ENCODE data around the gene PPM1B. TPM values are rescaled to one million over a fixed set of nuclear protein-coding genes. Genes with fewer than 3 reads are reported as not detected.

PPM1B gene
- total and polyA plus RNA-seq, 2 of the 8 experiments (the other 6 are each of a cell fraction or from before 2014, with no cell fraction given) = 43.6 to 126 TPM

- TF ChIP-seq SP2 (IDR thresholded peaks at IDR 0.05; ENCODE audit: low read length) (no peak), TCF12 (IDR thresholded peaks at IDR 0.05; ENCODE audit: low read depth, low read length) (no peak), E2F6 (IDR thresholded peaks at IDR 0.05) (no peak), MAX (IDR thresholded peaks at IDR 0.05) (no peak)
These were observed 20.4 kb downstream of the PPM1B start (continued) for GRCh38 chr2:44189104-44189503.
